ENCODE measurements around the gene NXPH1.

Gene NXPH1

GRCh38 chr7:8742837-8743236, 309.4 kb downstream of the NXPH1 start:
- H3K36me3 ChIP-seq = no peaks in the 10 kb centered on the region
- no peak overlapping the region for H3K27ac ChIP-seq
- H3K27me3 ChIP-seq = no peaks in the 10 kb centered on the region
- no peak for TF ChIP-seq CTCF (IDR thresholded peaks at IDR 0.05)
- no peaks in the 10 kb centered on the region for H3K4me1 ChIP-seq (ENCODE audit: control insufficient read depth in 1 of 2, insufficient read depth in 1 of 2, low read depth in 1 of 2, low read length in 1 of 2)
- H3K9me3 ChIP-seq = no peaks in the 10 kb centered on the region
- no peak overlapping the region for H3K4me3 ChIP-seq (ENCODE audit: low read depth in 1 of 2, low read length in 1 of 2)

GRCh38 chr7:8747338-8747737, 313.9 kb downstream of the NXPH1 start:
- Histone ChIP-seq H3K4me3 (ENCODE audit: low read depth in 1 of 2, low read length in 1 of 2) (no peak overlapping the region), H3K36me3 (no peaks in the 10 kb centered on the region), H3K27me3 (no peaks in the 10 kb centered on the region), H3K27ac (no peak overlapping the region), H3K9me3 (no peaks in the 10 kb centered on the region), H3K4me1 (ENCODE audit: control insufficient read depth in 1 of 2, insufficient read depth in 1 of 2, low read depth in 1 of 2, low read length in 1 of 2) (no peaks in the 10 kb centered on the region)
- no peak for TF ChIP-seq CTCF (IDR thresholded peaks at IDR 0.05)

GRCh38 chr7:8751557-8752231, 318.3 kb downstream of the NXPH1 start:
- no peaks in the 10 kb centered on the region for H3K36me3 ChIP-seq
- no peaks in the 10 kb centered on the region for H3K4me1 ChIP-seq (ENCODE audit: control insufficient read depth in 1 of 2, insufficient read depth in 1 of 2, low read depth in 1 of 2, low read length in 1 of 2)
- no peak overlapping the region for H3K4me3 ChIP-seq (ENCODE audit: low read depth in 1 of 2, low read length in 1 of 2)
- no peaks in the 10 kb centered on the region for H3K27me3 ChIP-seq
- TF ChIP-seq CTCF (IDR thresholded peaks at IDR 0.05) = no peak
- no peak overlapping the region for H3K27ac ChIP-seq
- H3K9me3 ChIP-seq = no peaks in the 10 kb centered on the region

GRCh38 chr7:8753355-8753754, 319.9 kb downstream of the NXPH1 start:
- H3K36me3 ChIP-seq = no peaks in the 10 kb centered on the region
- no peak for TF ChIP-seq CTCF (IDR thresholded peaks at IDR 0.05)
- no peaks in the 10 kb centered on the region for H3K4me1 ChIP-seq (ENCODE audit: control insufficient read depth in 1 of 2, insufficient read depth in 1 of 2, low read depth in 1 of 2, low read length in 1 of 2)
- no peaks in the 10 kb centered on the region for H3K9me3 ChIP-seq
- no peak overlapping the region for H3K27ac ChIP-seq
- no peak overlapping the region for H3K4me3 ChIP-seq (ENCODE audit: low read depth in 1 of 2, low read length in 1 of 2)
- H3K27me3 ChIP-seq = no peaks in the 10 kb centered on the region

GRCh38 chr7:8761731-8762130, 328.3 kb downstream of the NXPH1 start:
- no peak for TF ChIP-seq CTCF (IDR thresholded peaks at IDR 0.05)
- H3K4me3 ChIP-seq (ENCODE audit: low read depth in 1 of 2, low read length in 1 of 2) = no peak overlapping the region
- no peaks in the 10 kb centered on the region for H3K36me3 ChIP-seq
- H3K27me3 ChIP-seq = no peaks in the 10 kb centered on the region
- no peaks in the 10 kb centered on the region for H3K4me1 ChIP-seq (ENCODE audit: control insufficient read depth in 1 of 2, insufficient read depth in 1 of 2, low read depth in 1 of 2, low read length in 1 of 2)
- no peaks in the 10 kb centered on the region for H3K9me3 ChIP-seq
- H3K27ac ChIP-seq = no peak overlapping the region

Data from neutrophil (primary cell).